Esophagus muscularis mucosa (tissue), 4 donors: Measurements from ENCODE around the gene OLFM2. TPM values are rescaled to one million over a fixed set of nuclear protein-coding genes. Genes with fewer than 3 reads are reported as not detected.

Source experiments
- DNase-seq: peaks from one replicate; pipeline ENCODE4 v3.0.0-alpha.2; 2017; ENCODE audit errors: extremely low spot score
- H3K27ac ChIP-seq, 4 donors: fragments of 200-600 bp; sonication (generic); replicated peaks in 1 of 4; 1 replicate in 3 of 4; 2 replicates in 1 of 4; pipeline ENCODE4 v1.5.1; 2016 to 2019; ENCODE audit warnings: mild to moderate bottlenecking in 1 of 4
- H3K27me3 ChIP-seq, 4 donors: fragments of 200-600 bp; sonication (generic); one replicate each; pipeline versions ENCODE4 v1.5.1 to v1.6.0; 2016 to 2019
- H3K36me3 ChIP-seq, 4 donors: fragments of 200-600 bp; sonication (generic); one replicate each; pipeline ENCODE4 v1.5.1; 2016 to 2019
- H3K4me1 ChIP-seq, 4 donors: fragments of 200-600 bp; sonication (generic); one replicate each; pipeline ENCODE4 v1.5.1; 2016 to 2019
- H3K4me3 ChIP-seq, 4 donors: fragments of 200-600 bp; sonication (generic); 1 replicate in 2 of 4; 2 replicates in 2 of 4; pipeline ENCODE4 v1.5.1; 2016 to 2019; ENCODE audit warnings: mild to moderate bottlenecking in 4 of 4, moderate library complexity in 1 of 4
- H3K9me3 ChIP-seq, 4 donors: fragments of 200-600 bp; sonication (generic); 1 replicate in 3 of 4; 2 replicates in 1 of 4; pipeline ENCODE4 v1.5.1; 2016 to 2019
- EP300 ChIP-seq: sonication (generic); formaldehyde crosslinking; IDR thresholded peaks from one replicate; pipeline ENCODE4 v1.6.1; 2017; ENCODE audit warnings: antibody characterized with exemption
- POLR2A ChIP-seq: fragments of 450-650 bp; IDR thresholded peaks from one replicate; pipeline ENCODE4 v1.6.1; 2017; ENCODE audit warnings: antibody characterized with exemption, moderate library complexity, mild to moderate bottlenecking, low read depth
- POLR2AphosphoS5 ChIP-seq, 2 donors: sonication (generic); formaldehyde crosslinking; IDR thresholded peaks; one replicate each; pipeline ENCODE4 v1.6.1; 2017; ENCODE audit warnings: antibody characterized with exemption in 2 of 2
- WGBS: methylation state at CpG from one replicate; pipeline ENCODE4 v1.1.5; 2018; 5-methylcytosine and 5-hydroxymethylcytosine counted together
- intact Hi-C: fragments of 100-400 bp; cut with DNase I; formaldehyde crosslinking; loops from one replicate; pipeline ENCODE4 v1.15.1; 2023
- small RNA-seq, 3 donors: library from RNA; depleted of rRNA; stranded (forward); fragments of <200 nt; gene quantifications; one replicate each; pipeline ENCODE3, GENCODE V24; 2016
- total RNA-seq, 4 donors: library from RNA; depleted of rRNA; stranded (reverse); fragments of >200 nt; gene quantifications; one replicate each; pipeline versions ENCODE4 v1.1.0 to v1.2.1, GENCODE V29; 2016
- TF ChIP-seq, protein P1 (sequence below), 3 experiments: fragments of 200-600 bp in 2 of 3; fragments of 450-650 bp in 1 of 3; sonication (generic) in 2 of 3; IDR thresholded peaks; one replicate each; pipeline ENCODE4 v1.5.1; 2017 to 2019; ENCODE audit warnings: antibody characterized with exemption in 3 of 3, mild to moderate bottlenecking in 2 of 3, moderate library complexity in 1 of 3

Gene OLFM2
- total RNA-seq, 4 donors from 2014 or later = 3.6 to 17.1 (median 11.6) TPM

- TF ChIP-seq POLR2AphosphoS5 (IDR thresholded peaks at IDR 0.05) = no peak
- TF ChIP-seq EP300 = no peak
- TF ChIP-seq, protein P1, sequence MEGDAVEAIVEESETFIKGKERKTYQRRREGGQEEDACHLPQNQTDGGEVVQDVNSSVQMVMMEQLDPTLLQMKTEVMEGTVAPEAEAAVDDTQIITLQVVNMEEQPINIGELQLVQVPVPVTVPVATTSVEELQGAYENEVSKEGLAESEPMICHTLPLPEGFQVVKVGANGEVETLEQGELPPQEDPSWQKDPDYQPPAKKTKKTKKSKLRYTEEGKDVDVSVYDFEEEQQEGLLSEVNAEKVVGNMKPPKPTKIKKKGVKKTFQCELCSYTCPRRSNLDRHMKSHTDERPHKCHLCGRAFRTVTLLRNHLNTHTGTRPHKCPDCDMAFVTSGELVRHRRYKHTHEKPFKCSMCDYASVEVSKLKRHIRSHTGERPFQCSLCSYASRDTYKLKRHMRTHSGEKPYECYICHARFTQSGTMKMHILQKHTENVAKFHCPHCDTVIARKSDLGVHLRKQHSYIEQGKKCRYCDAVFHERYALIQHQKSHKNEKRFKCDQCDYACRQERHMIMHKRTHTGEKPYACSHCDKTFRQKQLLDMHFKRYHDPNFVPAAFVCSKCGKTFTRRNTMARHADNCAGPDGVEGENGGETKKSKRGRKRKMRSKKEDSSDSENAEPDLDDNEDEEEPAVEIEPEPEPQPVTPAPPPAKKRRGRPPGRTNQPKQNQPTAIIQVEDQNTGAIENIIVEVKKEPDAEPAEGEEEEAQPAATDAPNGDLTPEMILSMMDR (IDR thresholded peaks at IDR 0.05) = no peak
- TF ChIP-seq POLR2A = no peak
- Histone ChIP-seq H3K27me3 (no peaks in the 10 kb centered on the region), H3K27ac (no peak overlapping the region), H3K36me3 (peaks cover 30 to 90% (median 68%) of the 10 kb centered on the region in 4 donors), H3K4me1 (peaks cover 0 to 5% (median 2%) of the 10 kb centered on the region in 4 donors), H3K4me3 (no peak overlapping the region), H3K9me3 (no peaks in the 10 kb centered on the region)
- WGBS = 97% methylated on average over 15 of the region's 21 CpGs
- no peak for DNase-seq
- intact Hi-C loops = no loop called here
Observed at GRCh38 chr19:9811139-9811538, 125.2 kb downstream of the OLFM2 start.

- no peaks in the 10 kb centered on the region for H3K4me1 ChIP-seq
- H3K36me3 ChIP-seq = peaks cover 30 to 81% (median 73%) of the 10 kb centered on the region in 4 donors
- TF ChIP-seq EP300 (no peak), POLR2AphosphoS5 (IDR thresholded peaks at IDR 0.05) (no peak), POLR2A (no peak)
- TF ChIP-seq, protein P1 (IDR thresholded peaks at IDR 0.05) = no peak
- no peak overlapping the region for H3K4me3 ChIP-seq
- no peaks in the 10 kb centered on the region for H3K27me3 ChIP-seq
- WGBS = 95% methylated on average over 11 of the region's 11 CpGs
- intact Hi-C loops = no loop called here
- H3K27ac ChIP-seq = no peak overlapping the region
- no peaks in the 10 kb centered on the region for H3K9me3 ChIP-seq
- no peak for DNase-seq
Observed at GRCh38 chr19:9808855-9809824, 127.2 kb downstream of the OLFM2 start.

GRCh38 chr19:9806803-9807202 lies 129.5 kb downstream of the OLFM2 start:
- H3K27me3 ChIP-seq = no peaks in the 10 kb centered on the region
- H3K4me3 ChIP-seq = no peak overlapping the region
- no peaks in the 10 kb centered on the region for H3K4me1 ChIP-seq
- 91% methylated on average over 3 of the region's 3 CpGs for WGBS
- H3K9me3 ChIP-seq = no peaks in the 10 kb centered on the region
- no peak overlapping the region for H3K27ac ChIP-seq
- TF ChIP-seq POLR2AphosphoS5 (IDR thresholded peaks at IDR 0.05) (no peak), EP300 (no peak), POLR2A (no peak)
- TF ChIP-seq, protein P1 (IDR thresholded peaks at IDR 0.05) = no peak
- no peak for DNase-seq
- peaks cover 30 to 71% (median 59%) of the 10 kb centered on the region in 4 donors for H3K36me3 ChIP-seq
- intact Hi-C loops = no loop called here

Small RNA genes within 50 kb of the gene (small RNA-seq; reads per million reads assigned to genes)
- 0 reads per million in 3 donors for gene RF00156

Other genes starting within 250 kb of the OLFM2 start
- 10 to 100 TPM; 19.7 to 43.2 (median 22.8) TPM for gene ZNF846, start 167.8 kb downstream of the OLFM2 start, total RNA-seq
- gene FBXL12, start 117.4 kb downstream of the OLFM2 start, total RNA-seq = 10 to 100 TPM; 15.8 to 32.7 (median 29.2) TPM
- gene UBL5, start 108.6 kb downstream of the OLFM2 start, total RNA-seq = 100 to 1,000 TPM; 297 to 717 (median 464) TPM
- gene PIN1, start 101.2 kb downstream of the OLFM2 start, total RNA-seq = 100 to 1,000 TPM; 113 to 183 (median 145) TPM
- 10 to 100 TPM; 12.9 to 29.1 (median 19.5) TPM for gene COL5A3, start 74.0 kb upstream of the OLFM2 start, total RNA-seq
- gene RDH8, start 77.0 kb upstream of the OLFM2 start, total RNA-seq = not detected
- gene SHFL, start 149.8 kb upstream of the OLFM2 start, total RNA-seq = 10 to 100 TPM; 17.4 to 34.9 (median 26.1) TPM
- not detected for gene ANGPTL6, start 166.2 kb upstream of the OLFM2 start, total RNA-seq
- gene PPAN, start 169.8 kb upstream of the OLFM2 start, total RNA-seq = 10 to 100 TPM; 22.7 to 39.3 (median 29.1) TPM
- 10 to 100 TPM in 1 of 4 donors, 1 to 10 TPM in 3; 4.9 to 11.3 (median 8.5) TPM for gene P2RY11, start 175.2 kb upstream of the OLFM2 start, total RNA-seq
- 100 to 1,000 TPM; 220 to 344 (median 305) TPM for gene EIF3G, start 183.4 kb upstream of the OLFM2 start, total RNA-seq